Nephron (organoid): ENCODE data around the gene KCNG2.

Experiments used
- H3K27ac Mint-ChIP-seq, 3 experiments: 2 replicates each; pipeline ENCODE4 v1.8.0; 2020; ENCODE audit warnings: mixed read lengths in 3 of 3, mild to moderate bottlenecking in 2 of 3, moderate library complexity in 1 of 3
- H3K27me3 Mint-ChIP-seq: 2 replicates; pipeline ENCODE4 v1.8.0; 2021; ENCODE audit warnings: low read depth, mild to moderate bottlenecking, moderate library complexity, mixed read lengths
- H3K36me3 Mint-ChIP-seq: 2 replicates; pipeline ENCODE4 v1.8.0; 2020; ENCODE audit warnings: low read depth, mixed read lengths
- H3K4me1 Mint-ChIP-seq: 2 replicates; pipeline ENCODE4 v1.8.0; 2020; ENCODE audit warnings: mixed read lengths
- H3K4me3 Mint-ChIP-seq, 3 experiments: 2 replicates each; pipeline ENCODE4 v1.8.0; 2020; ENCODE audit warnings: mild to moderate bottlenecking in 3 of 3, mixed read lengths in 3 of 3, moderate library complexity in 2 of 3
- H3K9me3 Mint-ChIP-seq: 2 replicates; pipeline ENCODE4 v1.8.0; 2020; ENCODE audit warnings: mixed read lengths
- TF ChIP-seq, protein P1 (sequence below), 3 experiments: fragments of 200-600 bp; sonication (generic); IDR thresholded peaks; one replicate each; pipeline ENCODE4 v1.5.0; 2021; ENCODE audit warnings: antibody characterized with exemption in 3 of 3; ENCODE audit not compliant: unreplicated experiment in 3 of 3

Gene KCNG2

DNA sequence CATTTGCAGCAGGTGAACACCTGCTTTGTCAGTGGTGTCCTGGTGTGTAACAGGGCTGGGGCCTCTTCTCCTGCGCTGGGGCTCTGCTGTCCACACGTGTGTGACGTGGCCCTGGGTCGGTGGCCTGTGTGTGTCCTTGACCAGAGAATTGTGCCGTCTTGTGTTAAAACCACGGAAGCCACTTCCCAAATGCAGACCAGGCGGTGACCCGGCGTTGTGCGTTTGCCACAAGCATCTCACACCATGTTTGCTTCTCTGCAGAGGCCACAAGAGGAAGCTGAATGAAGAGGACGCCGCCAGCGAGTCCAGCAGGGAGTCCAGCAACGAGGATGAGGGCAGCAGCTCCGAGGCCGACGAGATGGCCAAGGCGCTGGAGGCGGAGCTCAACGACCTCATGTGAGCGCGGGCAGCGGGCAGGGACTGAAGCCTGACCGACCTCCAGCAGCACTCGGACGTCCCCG is 44.3 kb upstream of the KCNG2 start:
- Mint-ChIP-seq H3K9me3 (peaks cover 7% of the 10 kb centered on the region), H3K4me1 (peaks cover 11% of the 10 kb centered on the region), H3K4me3 (no peak overlapping the region), H3K36me3 (peaks cover 28% of the 10 kb centered on the region), H3K27ac (no peak overlapping the region), H3K27me3 (no peaks in the 10 kb centered on the region)
- TF ChIP-seq, protein P1, sequence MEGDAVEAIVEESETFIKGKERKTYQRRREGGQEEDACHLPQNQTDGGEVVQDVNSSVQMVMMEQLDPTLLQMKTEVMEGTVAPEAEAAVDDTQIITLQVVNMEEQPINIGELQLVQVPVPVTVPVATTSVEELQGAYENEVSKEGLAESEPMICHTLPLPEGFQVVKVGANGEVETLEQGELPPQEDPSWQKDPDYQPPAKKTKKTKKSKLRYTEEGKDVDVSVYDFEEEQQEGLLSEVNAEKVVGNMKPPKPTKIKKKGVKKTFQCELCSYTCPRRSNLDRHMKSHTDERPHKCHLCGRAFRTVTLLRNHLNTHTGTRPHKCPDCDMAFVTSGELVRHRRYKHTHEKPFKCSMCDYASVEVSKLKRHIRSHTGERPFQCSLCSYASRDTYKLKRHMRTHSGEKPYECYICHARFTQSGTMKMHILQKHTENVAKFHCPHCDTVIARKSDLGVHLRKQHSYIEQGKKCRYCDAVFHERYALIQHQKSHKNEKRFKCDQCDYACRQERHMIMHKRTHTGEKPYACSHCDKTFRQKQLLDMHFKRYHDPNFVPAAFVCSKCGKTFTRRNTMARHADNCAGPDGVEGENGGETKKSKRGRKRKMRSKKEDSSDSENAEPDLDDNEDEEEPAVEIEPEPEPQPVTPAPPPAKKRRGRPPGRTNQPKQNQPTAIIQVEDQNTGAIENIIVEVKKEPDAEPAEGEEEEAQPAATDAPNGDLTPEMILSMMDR (IDR thresholded peaks at IDR 0.05; ENCODE audit: unreplicated experiment in 3 of 3) = no peak

- Mint-ChIP-seq H3K9me3 (peaks cover 13% of the 10 kb centered on the region), H3K4me3 (no peak overlapping the region), H3K27ac (no peak overlapping the region), H3K27me3 (no peaks in the 10 kb centered on the region), H3K36me3 (peaks cover 32% of the 10 kb centered on the region), H3K4me1 (peaks cover 11% of the 10 kb centered on the region)
- TF ChIP-seq, protein P1 (IDR thresholded peaks at IDR 0.05; ENCODE audit: unreplicated experiment in 3 of 3) = no peak
Measured at GRCh38 chr18:79754022-79754761, 43.5 kb upstream of the KCNG2 start.

DNA sequence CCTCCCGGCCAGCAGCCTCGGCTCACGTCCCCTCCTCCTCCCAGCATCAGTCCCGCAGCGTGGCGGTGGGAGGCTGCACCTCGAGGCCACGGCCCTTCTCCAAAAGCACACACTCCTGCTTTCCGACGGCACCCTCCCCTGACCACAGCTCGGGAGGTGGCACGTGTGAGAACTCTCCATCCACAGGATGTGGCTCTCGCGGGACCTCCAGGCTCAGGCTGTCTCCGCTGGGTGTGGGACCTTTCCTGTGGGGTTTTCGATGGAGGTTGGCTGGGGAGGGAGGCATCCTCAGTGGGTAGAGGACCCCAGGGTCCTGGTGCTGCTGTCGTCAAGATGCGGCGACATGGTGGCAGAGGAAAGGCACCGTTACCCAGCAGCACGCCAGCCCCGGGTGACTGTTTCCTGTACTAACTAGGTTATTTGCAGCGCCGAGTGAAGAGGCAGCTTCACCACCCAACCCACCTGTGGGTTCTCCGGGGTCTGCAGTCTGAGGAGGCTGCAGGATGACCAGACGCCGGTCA is 42.8 kb upstream of the KCNG2 start:
- H3K36me3 Mint-ChIP-seq = peaks cover 32% of the 10 kb centered on the region
- H3K27ac Mint-ChIP-seq = no peak overlapping the region
- H3K27me3 Mint-ChIP-seq = no peaks in the 10 kb centered on the region
- TF ChIP-seq, protein P1 (IDR thresholded peaks at IDR 0.05; ENCODE audit: unreplicated experiment in 3 of 3) = no peak
- no peak overlapping the region for H3K4me3 Mint-ChIP-seq
- peaks cover 6% of the 10 kb centered on the region for H3K4me1 Mint-ChIP-seq
- peaks cover 18% of the 10 kb centered on the region for H3K9me3 Mint-ChIP-seq

DNA sequence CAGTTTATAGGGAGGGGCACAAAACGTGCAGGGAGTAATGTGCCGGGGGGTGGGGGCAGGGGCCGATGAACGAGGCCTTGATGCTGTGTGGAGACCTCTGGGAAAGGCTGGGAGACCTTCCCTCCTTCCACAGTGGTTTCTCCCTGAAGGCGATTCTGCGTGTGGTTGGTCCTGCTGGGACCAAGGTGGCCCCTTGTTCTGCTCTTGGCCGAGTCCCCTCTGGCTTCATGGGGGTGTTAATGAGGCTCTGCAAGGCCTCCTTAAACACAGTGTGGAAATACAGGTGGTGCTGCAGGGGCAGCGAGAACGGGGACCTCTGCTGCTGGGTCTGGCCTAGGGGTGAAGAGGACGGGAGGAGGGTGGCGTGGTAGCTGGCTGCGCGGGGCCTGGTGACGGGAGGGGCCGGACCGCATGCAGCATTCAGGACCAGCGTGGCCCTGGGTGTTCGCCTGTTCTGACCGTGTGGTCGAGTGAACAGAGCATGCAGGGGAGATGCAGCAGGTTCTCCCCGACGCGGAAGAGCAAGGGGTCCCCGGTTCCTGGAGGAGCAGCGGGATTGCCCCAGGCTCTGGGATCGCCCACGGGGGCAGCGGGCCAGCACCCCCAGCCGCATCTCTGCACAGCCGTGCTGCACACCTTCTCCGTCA is 42.1 kb upstream of the KCNG2 start:
- Mint-ChIP-seq H3K27ac (no peak overlapping the region), H3K27me3 (no peaks in the 10 kb centered on the region), H3K4me1 (peaks cover 5% of the 10 kb centered on the region), H3K4me3 (no peak overlapping the region), H3K36me3 (peaks cover 35% of the 10 kb centered on the region), H3K9me3 (peaks cover 23% of the 10 kb centered on the region)
- TF ChIP-seq, protein P1 (IDR thresholded peaks at IDR 0.05; ENCODE audit: unreplicated experiment in 3 of 3) = no peak

- TF ChIP-seq, protein P1 (IDR thresholded peaks at IDR 0.05; ENCODE audit: unreplicated experiment in 3 of 3) = no peak
- Mint-ChIP-seq H3K4me3 (no peak overlapping the region), H3K9me3 (peaks cover 27% of the 10 kb centered on the region), H3K4me1 (peaks cover 5% of the 10 kb centered on the region), H3K27ac (no peak overlapping the region), H3K36me3 (peaks cover 35% of the 10 kb centered on the region), H3K27me3 (no peaks in the 10 kb centered on the region)
Measured at GRCh38 chr18:79756143-79756500, 41.6 kb upstream of the KCNG2 start.
